HCT116 (cell line): ENCODE measurements around the gene STMND1. TPM values are rescaled to one million over a fixed set of nuclear protein-coding genes. Genes with fewer than 3 reads are reported as not detected.

Experiments used
- ATAC-seq: fragments of 200-7000 bp; cut with Tn5 transposase; 2 replicates; pipeline ENCODE4 v1.9.1; 2020; ENCODE audit warnings: mild to moderate bottlenecking, moderate library complexity
- BruUV-seq: library from RNA; stranded (reverse); fragments of 400-500 nt; replicated peaks from 2 replicates; lab custom pipeline; 2021; lab: Mats Ljungman, UMichigan
- CTCF ChIA-PET: fragments of 300-600 bp; sonication (Branson Sonifier 250); formaldehyde crosslinking; loops from one replicate; lab custom pipeline; 2021; ENCODE audit warnings: antibody characterized with exemption; lab: Charles Lee
- POLR2A ChIA-PET: fragments of 300-600, 350-600 bp; sonication (Branson Sonifier 250); formaldehyde crosslinking; loops from one replicate; lab custom pipeline; 2021; ENCODE audit warnings: antibody characterized with exemption; lab: Charles Lee
- RAD21 ChIA-PET, 2 experiments: fragments of 300-600 bp; sonication (Branson Sonifier 250); formaldehyde crosslinking; loops; one replicate each; lab custom pipeline; 2023; ENCODE audit warnings: low total read pairs in 2 of 2; ENCODE audit not compliant: uncharacterized antibody in 2 of 2, unreplicated experiment in 2 of 2, low non-redundant PET in 1 of 2; lab: Charles Lee
- DNase-seq: peaks from one replicate; pipeline ENCODE4 v3.0.0-alpha.2; 2010; ENCODE audit warnings: low read depth, low spot score
- H2AFZ ChIP-seq: fragments of 200-600 bp; shearing (Covaris generic), sonication (generic); 2 replicates; pipeline ENCODE4 v1.6.1; 2017; ENCODE audit warnings: low read depth, mixed run types, mixed read lengths, antibody characterized with exemption, low read length; ENCODE audit not compliant: poor library complexity, severe bottlenecking
- H3K27ac ChIP-seq: 2 replicates; pipeline ENCODE4 v1.5.1; 2012; ENCODE audit warnings: low read depth, low read length
- H3K27me3 ChIP-seq: fragments of 200-600 bp; sonication (generic); 2 replicates; pipeline ENCODE4 v1.6.1; 2016; ENCODE audit warnings: mixed run types, low read length, mixed read lengths; ENCODE audit not compliant: insufficient read depth
- H3K36me3 ChIP-seq, 2 experiments: fragments of 200-500 bp in 1 of 2; fragments of 200-600 bp in 1 of 2; sonication (Bioruptor generic) in 1 of 2; sonication (generic) in 1 of 2; 2 replicates each; pipeline versions ENCODE4 v1.5.1 to v1.6.1; 2014 to 2016; ENCODE audit warnings: low read length in 2 of 2, inconsistent platforms in 1 of 2, mixed read lengths in 1 of 2, mixed run types in 1 of 2; ENCODE audit not compliant: insufficient read depth in 2 of 2, control insufficient read depth in 1 of 2
- H3K4me1 ChIP-seq, 2 experiments: fragments of 200-600 bp in 1 of 2; sonication (generic) in 1 of 2; 2 replicates each; pipeline versions ENCODE4 v1.5.1 to v1.6.1; 2012 to 2017; ENCODE audit warnings: low read length in 2 of 2, inconsistent platforms in 1 of 2, mild to moderate bottlenecking in 1 of 2, mixed read lengths in 1 of 2, mixed run types in 1 of 2, moderate library complexity in 1 of 2; ENCODE audit not compliant: insufficient read depth in 2 of 2, control insufficient read depth in 1 of 2
- H3K4me2 ChIP-seq: fragments of 200-600 bp; sonication (generic); 2 replicates; pipeline ENCODE4 v1.6.1; 2017; ENCODE audit warnings: mixed run types, low read length, mixed read lengths
- H3K4me3 ChIP-seq, 2 experiments: fragments of 200-600 bp in 1 of 2; sonication (generic) in 1 of 2; replicated peaks in 1 of 2; 2 replicates each; pipeline ENCODE4 v1.5.1; 2011 to 2016; ENCODE audit warnings: low read length in 2 of 2, control low read depth in 1 of 2, low read depth in 1 of 2, mild to moderate bottlenecking in 1 of 2, mixed read lengths in 1 of 2, mixed run types in 1 of 2
- H3K79me2 ChIP-seq: fragments of 200-600 bp; sonication (generic); 2 replicates; pipeline ENCODE4 v1.6.1; 2017; ENCODE audit warnings: mild to moderate bottlenecking, mixed run types, low read length, moderate library complexity, mixed read lengths; ENCODE audit not compliant: insufficient read depth
- H3K9ac ChIP-seq: fragments of 200-600 bp; sonication (generic); 2 replicates; pipeline ENCODE4 v1.6.1; 2016; ENCODE audit warnings: low read length, mixed read lengths
- H3K9me2 ChIP-seq: fragments of 200-600 bp; sonication (generic), shearing (Covaris generic); 2 replicates; pipeline ENCODE4 v1.6.1; 2017; ENCODE audit warnings: mixed run types, mild to moderate bottlenecking, moderate library complexity; ENCODE audit not compliant: insufficient read depth
- H3K9me3 ChIP-seq, 2 experiments: fragments of 200-500 bp in 1 of 2; fragments of 200-600 bp in 1 of 2; sonication (Bioruptor generic) in 1 of 2; sonication (generic) in 1 of 2; 2 replicates each; pipeline ENCODE4 v1.6.1; 2014 to 2017; ENCODE audit warnings: low read length in 2 of 2, mixed read lengths in 2 of 2, inconsistent platforms in 1 of 2, low read depth in 1 of 2, mild to moderate bottlenecking in 1 of 2, mixed run types in 1 of 2, moderate library complexity in 1 of 2; ENCODE audit not compliant: control insufficient read depth in 1 of 2, insufficient read depth in 1 of 2
- H4K20me1 ChIP-seq: fragments of 200-600 bp; sonication (generic), shearing (Covaris generic); 2 replicates; pipeline ENCODE4 v1.6.1; 2017; ENCODE audit warnings: mixed run types, mild to moderate bottlenecking, moderate library complexity; ENCODE audit not compliant: insufficient read depth
- CTCF ChIP-seq, 3 experiments: fragments of 200-600 bp in 1 of 3; sonication (generic) in 1 of 3; IDR thresholded peaks in 2 of 3; conservative IDR thresholded peaks in 1 of 3; 2 replicates each; pipeline ENCODE4 v1.5.1; 2012 to 2017; ENCODE audit warnings: low read depth in 2 of 3, low read length in 2 of 3, antibody characterized with exemption in 1 of 3, borderline replicate concordance in 1 of 3, control low read depth in 1 of 3, mild to moderate bottlenecking in 1 of 3, mixed read lengths in 1 of 3, mixed run types in 1 of 3, moderate library complexity in 1 of 3; ENCODE audit not compliant: insufficient read depth in 1 of 3
- intact Hi-C: fragments of 100-400 bp; cut with micrococcal nuclease; formaldehyde crosslinking; loops from 2 replicates; pipeline ENCODE4 v1.10.0; 2022
- total RNA-seq: library from RNA; stranded (reverse); gene quantifications from one replicate; pipeline ENCODE4 v1.2.1, GENCODE V29; 2021; ENCODE audit not compliant: unreplicated experiment
- TF ChIP-seq, protein P1 (sequence below): IDR thresholded peaks from 2 replicates; pipeline ENCODE4 v1.6.1; 2011; ENCODE audit warnings: mild to moderate bottlenecking, low read length, moderate library complexity; ENCODE audit not compliant: insufficient replicate concordance; ENCODE audit errors: extremely low read depth

Gene STMND1
- total RNA-seq, 1 experiment from 2014 or later: not detected

GRCh38 chr6:17061097-17061496, 40.8 kb upstream of the STMND1 start:
- peak in 1 of 3 experiments; percentile 15; a peak in 1 of 6 replicates for TF ChIP-seq CTCF (IDR thresholded peaks at IDR 0.05 in 2 of 3, conservative IDR thresholded peaks at IDR 0.05 in 1 of 3; ENCODE audit: borderline replicate concordance in 1 of 3, insufficient read depth in 1 of 3, low read depth in 2 of 3, low read length in 2 of 3)
- TF ChIP-seq, protein P1, sequence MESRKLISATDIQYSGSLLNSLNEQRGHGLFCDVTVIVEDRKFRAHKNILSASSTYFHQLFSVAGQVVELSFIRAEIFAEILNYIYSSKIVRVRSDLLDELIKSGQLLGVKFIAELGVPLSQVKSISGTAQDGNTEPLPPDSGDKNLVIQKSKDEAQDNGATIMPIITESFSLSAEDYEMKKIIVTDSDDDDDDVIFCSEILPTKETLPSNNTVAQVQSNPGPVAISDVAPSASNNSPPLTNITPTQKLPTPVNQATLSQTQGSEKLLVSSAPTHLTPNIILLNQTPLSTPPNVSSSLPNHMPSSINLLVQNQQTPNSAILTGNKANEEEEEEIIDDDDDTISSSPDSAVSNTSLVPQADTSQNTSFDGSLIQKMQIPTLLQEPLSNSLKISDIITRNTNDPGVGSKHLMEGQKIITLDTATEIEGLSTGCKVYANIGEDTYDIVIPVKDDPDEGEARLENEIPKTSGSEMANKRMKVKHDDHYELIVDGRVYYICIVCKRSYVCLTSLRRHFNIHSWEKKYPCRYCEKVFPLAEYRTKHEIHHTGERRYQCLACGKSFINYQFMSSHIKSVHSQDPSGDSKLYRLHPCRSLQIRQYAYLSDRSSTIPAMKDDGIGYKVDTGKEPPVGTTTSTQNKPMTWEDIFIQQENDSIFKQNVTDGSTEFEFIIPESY: no peak
- Histone ChIP-seq H3K4me3 (no peak overlapping the region), H3K4me2 (no peak overlapping the region), H2AFZ (no peak overlapping the region), H3K27me3 (no peaks in the 10 kb centered on the region), H4K20me1 (no peaks in the 10 kb centered on the region), H3K9me3 (no peaks in the 10 kb centered on the region), H3K4me1 (no peaks in the 10 kb centered on the region), H3K27ac (no peak overlapping the region), H3K9ac (no peak overlapping the region), H3K36me3 (no peaks in the 10 kb centered on the region), H3K79me2 (no peaks in the 10 kb centered on the region), H3K9me2 (no peaks in the 10 kb centered on the region)
- no TSS peak for BruUV-seq
- DNase-seq (no peak), ATAC-seq (peak; percentile 34; the same call in 1 of the 2 replicates)
- ChIA-PET RAD21 (no interaction called here), CTCF (interaction anchor here (1.0 to 1.2 kb wide), 2 partner anchors 25 to 40 kb away, joined by 3 to 4 read pairs; no protein-coding TSS in a partner anchor), POLR2A (no interaction called here)
- intact Hi-C loops: no loop called here
